Stromal cell of bone marrow (primary cell): Measurements from ENCODE around the gene SMTNL1.
"Not testable (repeated sequence)": the region's sequence is repeated elsewhere in the genome, so short reads cannot be mapped to it uniquely, and the experiment has no call there.

Source experiments
- DNase-seq: peaks from one replicate; pipeline ENCODE4 v3.0.0-alpha.2; 2012; ENCODE audit warnings: low read depth

SMTNL1 gene

DNA sequence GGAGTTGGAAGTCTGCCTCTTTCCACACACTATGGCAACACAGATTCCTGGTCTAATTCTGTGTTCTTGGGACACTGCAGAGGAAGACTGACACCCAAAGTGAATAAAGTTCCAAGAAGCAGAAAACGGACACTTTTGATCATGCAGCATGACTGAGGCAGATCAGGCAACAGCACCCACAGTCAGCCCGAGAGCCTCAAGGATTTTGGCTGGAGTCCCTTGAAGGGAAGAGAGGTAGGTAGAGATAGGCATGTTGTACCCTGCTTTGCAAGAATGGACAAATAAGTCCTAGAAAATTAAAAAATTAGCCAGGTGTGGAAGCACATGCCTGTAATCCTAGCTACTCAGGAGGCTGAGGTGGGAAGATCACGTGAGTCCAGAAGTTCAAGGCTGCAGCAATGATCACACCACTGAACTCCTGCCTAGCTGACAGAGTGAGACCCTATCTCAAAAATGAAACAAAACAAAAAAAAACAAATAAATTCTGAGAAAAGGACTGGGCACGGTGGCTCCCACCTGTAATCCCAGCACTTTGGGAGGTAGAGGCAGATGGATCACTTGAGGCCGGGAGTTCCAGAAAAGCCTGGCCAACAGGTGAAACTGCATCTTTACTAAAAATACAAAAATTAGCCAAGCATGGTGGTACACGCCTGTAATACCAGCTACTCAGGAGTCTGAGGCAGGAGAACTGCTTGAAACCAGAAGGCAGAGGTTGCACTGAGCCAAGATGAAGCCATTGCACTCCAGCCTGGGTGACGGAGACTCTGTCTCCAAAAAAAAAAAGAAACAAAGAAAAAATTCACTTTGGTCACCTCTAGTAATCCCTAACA is 28.8 kb upstream of the SMTNL1 start:
- DNase-seq = no peak

DNA sequence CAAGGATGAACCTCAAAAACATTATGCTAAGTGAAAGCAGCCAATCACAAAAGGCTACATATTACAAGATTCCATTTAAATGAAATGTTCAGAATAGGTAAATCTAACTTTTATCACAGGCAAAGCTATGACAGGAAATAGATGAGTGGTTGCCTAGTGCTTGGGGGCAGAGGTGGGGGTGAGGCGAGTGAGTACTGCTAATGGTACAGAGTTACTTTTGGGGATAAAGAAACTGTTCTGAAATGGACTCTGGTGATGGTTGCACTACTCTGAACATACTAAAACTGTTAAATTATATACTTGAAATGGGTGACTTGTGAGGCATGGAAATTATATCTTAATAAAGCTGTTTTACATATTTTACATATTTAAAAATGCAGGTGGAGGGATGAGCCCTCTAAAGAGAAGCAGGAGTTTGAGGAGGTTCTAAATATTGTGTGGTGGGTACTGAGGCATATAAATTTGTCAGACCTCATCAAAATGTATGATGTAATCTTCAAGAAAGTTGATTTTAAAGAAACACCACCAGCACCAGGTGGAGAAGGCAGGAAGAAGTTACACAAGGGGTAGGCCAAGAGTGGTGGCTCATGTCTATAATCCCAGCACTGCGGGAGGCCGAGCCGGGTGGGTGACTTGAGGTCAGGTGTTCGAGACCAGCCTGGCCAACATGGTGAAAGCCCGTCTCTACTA is 25.5 kb upstream of the SMTNL1 start:
- no peak for DNase-seq

DNA sequence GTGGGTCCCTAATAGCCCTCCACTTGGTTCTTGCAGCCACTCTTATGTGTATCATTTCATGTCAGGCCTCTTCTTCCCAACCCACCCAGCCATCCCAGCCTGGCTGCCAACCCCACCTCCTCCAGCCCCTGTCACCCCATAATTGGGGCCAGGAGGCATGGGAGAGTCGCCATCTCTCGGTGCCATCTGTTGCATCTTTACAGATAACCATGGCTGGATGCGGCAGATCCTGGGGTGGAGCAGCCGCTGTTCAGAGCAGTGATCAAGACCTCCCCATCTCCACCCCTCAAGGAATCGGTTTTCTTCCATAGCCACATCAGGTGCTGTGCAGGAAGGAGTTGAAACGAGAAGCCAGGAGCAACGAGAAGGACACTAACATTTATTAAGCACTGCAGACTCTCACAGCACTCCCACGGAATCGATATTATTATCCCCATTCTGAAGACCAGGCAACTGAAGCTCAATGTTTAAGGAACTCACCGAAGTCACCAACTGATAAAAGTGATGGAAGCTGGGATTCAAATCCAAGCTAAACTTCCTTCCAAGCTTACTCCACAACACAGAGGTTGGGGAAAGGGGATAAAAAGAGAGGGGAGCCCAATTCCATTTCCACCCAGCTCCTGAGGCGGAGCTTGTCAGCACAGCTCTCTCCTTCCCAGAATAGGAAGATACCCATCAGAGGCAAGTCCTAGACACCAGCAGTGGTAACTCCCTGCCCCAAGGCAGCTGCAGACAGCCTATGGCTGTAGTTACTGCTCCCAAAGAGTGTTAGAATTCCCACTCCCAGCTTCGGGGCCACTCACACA is 24.5 kb upstream of the SMTNL1 start:
- DNase-seq = no peak

DNA sequence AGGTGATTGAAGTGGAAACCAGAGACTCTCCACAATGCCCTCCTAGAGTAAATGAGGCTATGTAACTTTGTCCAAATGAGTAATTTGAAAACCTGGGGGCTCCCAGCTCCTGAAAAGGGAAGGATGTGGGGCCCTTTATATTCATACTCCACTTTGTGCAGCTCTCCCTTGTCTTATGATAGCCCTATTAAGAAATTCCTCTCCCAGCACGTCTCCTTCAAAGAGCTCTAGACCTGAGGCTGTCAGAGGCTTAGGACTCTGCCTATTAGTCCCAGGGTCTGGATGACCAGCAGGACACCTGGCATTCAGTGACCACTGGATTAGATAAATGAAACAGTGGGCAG is 24.0 kb upstream of the SMTNL1 start:
- no peak for DNase-seq

DNA sequence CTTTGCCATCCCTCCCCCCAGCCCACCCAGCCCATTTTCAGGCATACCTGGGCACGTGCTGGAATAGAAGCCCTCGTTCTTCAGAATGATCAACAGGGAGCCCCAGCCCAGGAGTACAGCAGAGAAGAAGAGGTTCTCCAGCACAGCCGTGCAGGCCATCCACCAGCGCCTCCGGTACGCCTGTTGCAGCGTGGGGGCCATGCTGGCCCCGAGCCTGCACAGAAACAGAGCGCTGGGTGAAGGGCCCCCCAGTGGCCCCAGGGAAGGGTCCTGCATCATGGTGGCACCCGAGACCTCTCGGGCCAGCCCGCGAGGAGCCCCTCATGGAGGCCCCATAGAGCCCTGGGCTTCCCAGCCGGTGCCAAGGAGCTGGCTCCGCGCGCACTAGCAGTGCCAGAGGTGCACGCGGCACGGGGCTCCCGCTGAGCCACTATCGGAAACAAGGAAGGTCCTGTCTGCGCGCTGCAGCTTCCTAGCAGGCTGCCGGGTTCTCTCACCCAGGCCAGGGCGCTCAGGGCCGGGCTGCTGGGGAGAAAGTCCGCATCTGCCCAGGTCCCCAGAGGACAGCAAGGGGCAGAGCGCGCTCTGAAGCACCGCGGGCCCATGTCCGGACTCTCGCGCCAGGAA is 23.4 kb upstream of the SMTNL1 start:
- DNase-seq = no peak

DNA sequence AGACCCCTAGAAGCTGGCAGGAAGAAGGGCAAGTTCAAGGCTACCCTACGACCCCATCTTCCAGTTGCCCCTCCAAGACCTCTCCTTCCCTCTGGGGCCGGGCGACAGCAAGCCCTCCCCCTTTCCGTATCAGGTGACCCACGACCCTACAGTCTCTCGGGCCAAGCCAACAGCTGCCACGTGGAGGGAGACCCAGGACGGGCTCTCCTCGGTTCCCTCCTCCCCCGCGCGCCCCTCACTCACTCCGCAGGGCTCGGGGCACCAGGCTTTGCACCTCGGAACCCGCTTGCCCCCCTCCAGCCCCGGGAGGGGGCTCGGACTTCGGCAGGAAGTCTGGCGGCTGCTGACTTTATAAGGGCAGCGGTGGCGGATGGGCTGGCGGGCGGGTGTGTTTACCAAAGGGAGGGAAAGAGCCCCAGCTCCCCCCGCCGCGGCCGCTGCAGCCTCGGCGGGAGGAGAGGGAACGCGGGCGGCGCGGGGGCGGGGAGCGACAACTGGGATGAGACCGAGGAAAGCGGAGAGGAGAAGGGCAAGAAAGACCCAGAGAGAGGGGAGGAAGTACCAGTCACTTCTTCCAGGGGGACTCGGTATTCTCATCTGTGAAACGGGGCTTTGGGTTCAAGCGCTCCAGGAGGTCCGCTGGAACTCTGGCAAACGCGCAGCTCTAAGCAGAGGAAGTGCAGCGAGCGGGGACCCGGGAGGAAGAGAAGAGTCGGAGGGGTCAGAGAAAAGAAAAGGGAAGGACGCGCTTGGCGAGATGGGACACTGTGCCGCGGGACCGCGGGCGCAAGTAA is 22.7 kb upstream of the SMTNL1 start:
- DNase-seq = no peak

DNA sequence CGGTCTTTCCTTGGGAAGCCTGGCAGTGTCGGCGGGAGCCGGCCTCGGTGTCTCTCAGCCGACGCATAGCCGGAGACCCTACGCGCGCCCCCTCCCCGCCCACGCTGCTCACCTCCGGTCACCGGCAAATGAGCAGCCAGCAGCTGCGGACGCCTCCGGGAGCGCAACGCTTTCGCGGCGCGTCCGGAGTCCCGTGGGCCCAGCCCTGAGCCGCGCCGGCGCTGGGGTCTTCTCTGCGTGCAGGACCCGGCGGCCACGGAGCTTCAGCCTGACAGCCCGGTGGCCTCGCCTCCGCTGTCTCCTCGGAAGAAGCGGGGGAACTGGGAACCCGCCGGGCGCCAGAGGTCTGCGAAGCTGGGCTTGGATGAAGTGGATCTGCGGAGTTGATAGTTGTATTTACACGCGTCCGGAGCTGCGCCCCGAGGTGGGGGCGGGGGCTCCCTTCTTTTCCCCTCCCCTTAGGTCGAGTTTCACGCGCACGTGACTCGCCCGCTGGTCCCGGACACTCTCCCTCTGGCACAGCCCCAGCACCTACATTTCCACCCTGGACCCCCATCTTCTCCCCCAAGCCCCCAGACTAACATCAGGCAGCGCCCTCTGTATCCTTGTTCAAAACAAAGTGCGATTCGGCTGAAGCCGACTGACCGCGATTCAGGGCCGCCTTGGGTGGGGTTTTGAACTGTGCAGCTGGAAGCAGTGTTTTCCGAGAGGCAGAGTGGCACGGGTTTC is 21.9 kb upstream of the SMTNL1 start, which contains the start of gene SLC43A1:
SLC43A1 (minus strand) TSS at position 371 of the 729 bp plus-strand sequence. CDS start 1,591 bp downstream, outside the sequence.
- peak; percentile 38 for DNase-seq

DNA sequence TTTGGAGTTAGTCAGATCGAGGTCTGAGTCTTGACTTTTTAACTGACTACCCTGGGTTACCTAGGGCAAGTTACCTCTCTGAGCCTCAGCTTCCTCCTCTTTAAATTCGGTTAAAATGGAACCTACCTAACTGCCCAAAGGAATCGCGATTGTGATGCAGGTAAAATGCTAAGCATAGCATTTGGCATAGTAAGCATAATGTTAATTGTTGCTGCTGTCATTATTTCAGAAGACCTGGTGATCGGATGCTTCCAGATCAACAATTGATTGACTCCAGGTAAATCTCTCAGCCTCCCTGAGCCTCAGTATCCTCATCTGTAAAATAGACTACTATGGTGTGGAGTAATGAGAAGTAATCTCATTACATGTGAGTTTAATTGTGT is 21.3 kb upstream of the SMTNL1 start:
- no peak for DNase-seq

DNA sequence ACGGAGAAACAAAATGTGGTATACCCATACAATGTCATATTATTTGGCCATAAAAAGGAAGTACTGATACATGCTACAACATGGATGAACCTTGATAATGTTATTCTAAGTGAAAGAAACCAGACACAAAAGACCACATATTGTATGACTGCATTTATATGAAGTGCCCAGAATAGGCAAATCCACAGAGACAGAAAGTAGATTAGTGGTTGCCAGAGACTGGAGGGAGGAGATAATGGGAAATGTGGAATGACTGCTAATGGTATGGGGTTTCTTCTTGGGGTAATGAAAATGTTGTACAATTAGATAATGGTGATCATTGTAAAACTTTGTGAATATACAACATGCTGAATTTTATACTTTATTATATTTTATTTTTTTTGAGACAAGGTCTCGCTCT is 16.3 kb upstream of the SMTNL1 start:
- no peak for DNase-seq

DNA sequence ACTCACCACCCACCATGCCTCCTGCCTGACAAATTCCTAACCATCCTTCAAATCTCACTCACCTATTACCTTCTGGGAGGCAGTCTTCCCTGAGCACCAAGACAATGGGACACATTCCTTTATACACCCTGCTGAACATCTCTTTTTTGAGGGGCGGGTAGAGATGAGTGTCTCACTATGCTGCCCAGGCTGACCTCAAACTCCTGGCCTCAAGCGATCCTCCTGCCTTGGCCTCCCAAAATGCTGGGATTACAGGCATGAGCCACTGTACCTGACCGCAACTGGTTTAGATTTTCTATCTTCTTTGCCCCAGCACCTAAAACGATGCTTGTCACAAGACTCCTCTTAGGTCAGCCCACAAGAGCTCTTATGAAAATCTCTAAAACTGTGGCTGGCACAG is 14.0 kb upstream of the SMTNL1 start:
- no peak for DNase-seq

DNA sequence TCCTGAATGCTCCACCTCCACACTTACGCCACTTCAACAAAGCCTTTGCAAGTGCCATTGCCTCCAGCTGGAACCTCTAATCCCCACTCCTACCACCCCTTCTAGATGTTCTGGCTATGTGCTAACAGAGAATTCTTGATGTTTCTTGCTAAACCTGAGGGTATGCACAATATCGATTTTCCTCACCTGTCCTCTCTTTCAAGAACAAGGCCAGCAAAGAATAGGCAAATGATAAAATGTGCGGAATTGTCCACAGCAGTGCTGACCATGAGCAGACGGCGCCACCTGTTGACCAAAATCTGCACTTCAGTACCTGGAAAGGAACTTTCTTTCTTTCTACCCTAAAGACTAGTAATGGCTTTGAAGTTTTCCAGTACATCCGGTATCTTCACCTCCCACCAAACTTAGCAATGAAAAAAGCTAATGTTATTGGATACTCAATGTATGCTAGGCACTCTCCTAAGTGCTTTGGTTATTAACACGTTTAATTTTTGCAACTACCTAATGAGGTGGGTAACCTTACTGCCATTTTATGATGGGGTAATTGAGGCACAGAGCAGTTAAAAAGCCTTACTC is 10.3 kb upstream of the SMTNL1 start:
- DNase-seq = peak; percentile 30

DNA sequence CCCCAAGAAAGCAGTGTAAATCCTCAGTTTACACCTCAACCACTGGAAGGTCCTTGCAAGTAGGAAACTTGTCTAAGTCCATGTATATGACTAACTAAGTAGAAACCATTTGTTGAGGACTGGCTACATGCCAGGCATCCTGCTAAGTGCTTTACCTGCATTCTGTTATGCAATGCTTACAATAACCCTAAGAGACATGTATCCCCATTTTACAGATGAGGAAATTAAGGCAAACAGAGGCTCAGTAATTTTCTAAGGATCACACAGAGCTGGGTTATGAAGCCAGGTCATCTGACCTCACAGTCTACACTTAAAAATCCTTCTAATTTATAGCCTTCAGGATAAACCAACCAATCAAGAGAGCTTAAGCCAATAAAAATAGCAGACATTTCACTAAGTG is 8.4 kb upstream of the SMTNL1 start:
- no peak for DNase-seq

DNA sequence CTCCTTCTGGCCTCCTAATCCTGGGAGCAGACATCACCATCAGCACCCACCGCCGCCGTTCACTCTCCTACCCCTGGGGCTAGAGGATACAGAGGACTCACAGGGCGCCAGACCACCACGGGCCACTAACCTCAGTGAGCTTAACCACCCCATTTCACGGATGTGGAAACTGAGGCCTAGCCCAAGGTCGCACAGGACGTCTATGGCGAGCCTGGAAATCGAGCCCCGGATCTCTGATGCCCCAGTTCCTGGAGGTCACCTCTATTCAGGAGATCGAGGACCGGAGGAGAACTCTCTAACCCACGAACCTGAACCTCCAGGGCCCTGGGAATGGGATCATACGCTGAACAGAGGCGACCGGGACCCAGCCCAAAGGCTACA is 7.2 kb upstream of the SMTNL1 start:
- DNase-seq = no peak

DNA sequence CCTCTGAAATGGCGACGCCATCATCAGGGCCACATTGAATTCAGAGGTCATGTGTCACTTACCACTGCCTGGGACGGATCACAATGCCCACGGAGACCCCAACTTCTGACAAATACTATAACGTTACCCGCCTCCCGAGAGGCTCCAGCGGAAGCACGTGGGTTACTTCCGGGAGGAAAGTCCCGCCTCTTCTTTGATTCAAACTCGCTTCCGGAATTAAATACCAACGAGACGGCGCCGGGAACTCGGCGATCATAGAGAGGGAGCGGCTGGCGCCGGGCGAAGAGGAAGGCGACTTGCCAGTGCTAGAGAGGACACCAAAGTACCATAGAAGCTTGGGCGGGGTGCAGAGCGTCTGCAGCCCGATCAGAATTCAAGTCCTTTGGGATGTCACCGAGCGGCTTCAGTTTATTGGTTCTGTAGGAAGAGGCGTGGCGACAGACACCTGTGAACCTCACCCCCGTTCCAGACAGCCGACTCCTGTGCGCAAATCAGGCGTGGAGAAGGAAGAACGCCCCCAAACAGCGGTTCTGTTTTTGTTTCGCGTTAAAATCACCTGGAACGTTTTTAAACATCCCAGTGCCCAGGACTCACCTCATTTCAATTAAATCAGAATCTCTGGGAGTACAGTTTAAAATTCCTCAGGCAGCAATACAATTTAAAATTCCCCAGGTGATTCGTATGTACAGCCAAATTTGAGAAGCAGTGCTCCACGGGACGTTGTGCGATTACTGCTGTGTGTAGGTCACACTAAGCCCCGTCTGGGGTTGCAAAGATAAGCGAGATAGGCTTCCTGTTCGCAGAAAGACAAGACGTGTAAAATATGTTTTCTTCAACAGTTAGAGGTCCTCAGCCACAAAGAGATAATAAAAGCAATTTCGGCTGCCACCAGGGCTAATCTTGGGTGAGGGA is 6.5 kb upstream of the SMTNL1 start, which contains the start of gene TIMM10:
TIMM10 (minus strand) TSS at position 159 of the 912 bp plus-strand sequence. CDS start 565 bp downstream, outside the sequence.
- peak; percentile 92 for DNase-seq

DNA sequence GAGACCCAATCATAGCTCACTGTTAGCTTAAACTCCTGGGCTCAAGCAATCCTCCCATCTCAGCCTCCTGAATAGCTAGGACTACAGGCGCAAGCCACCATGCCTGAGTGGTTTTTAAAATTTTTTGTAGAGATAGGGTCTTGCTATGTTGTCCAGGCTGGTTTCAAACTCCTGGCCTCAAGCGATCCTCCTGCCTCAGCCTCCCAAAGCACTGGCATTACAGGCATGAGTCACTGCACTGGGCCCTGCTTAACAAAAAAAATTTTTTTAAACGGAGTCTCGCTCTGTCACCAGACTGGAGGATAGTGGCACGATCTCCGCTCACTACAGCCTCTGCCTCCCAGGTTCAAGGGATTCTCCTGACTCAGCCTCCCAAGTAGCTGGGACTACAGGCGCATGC is 2.9 kb upstream of the SMTNL1 start:
- DNase-seq = not testable (repeated sequence)

DNA sequence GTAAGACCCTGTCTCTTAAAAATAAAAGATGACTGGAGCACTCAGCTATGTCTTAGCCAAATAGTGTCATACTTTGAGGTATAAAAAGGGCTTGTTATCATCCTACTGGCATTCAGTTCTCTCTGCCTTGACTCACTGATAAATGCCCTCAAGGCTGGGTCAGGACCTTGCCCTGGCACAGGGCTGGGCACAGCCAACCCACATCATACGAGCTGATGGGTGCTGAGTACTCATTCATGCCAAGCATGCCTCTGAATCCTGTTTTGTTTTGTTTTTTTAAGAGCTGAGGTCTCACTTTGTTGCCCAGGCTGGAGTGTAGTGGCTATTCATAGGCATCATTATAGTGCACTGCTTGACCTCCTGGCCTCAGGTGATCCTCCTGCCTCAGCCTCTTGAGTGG is 1.9 kb downstream of the SMTNL1 start:
- DNase-seq = no peak

DNA sequence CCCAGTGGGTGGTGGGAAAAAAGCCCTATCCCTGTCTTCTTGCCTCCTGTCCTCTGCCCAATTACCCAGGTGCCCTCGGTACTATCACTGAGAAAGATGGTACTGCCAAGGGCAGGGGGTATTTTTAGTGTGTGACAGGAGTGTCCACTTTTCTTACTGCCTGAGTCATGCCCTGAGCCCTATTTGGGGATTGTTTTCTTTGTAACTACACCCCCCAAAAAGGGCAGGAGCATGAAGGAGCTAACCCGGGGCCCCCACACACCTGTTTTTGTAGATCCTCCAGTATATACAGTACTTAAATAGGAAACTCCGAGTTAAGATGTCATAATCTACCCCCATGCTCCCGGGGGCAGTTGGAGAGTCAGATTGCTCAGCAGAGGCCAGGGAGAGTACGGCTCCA is 3.8 kb downstream of the SMTNL1 start:
- no peak for DNase-seq

DNA sequence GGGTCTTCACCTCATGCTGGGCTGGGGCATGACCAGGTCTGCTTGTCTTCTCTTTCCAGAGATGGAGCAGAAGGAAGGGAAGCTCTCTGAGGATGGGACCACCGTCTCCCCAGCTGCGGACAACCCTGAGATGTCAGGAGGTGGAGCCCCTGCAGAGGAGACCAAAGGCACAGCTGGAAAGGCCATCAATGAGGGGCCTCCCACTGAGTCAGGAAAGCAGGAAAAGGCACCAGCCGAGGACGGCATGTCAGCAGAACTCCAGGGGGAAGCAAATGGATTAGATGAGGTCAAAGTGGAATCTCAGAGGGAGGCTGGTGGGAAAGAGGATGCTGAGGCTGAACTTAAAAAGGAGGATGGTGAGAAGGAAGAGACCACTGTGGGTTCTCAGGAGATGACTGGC is 5.2 kb downstream of the SMTNL1 start:
- DNase-seq = no peak

DNA sequence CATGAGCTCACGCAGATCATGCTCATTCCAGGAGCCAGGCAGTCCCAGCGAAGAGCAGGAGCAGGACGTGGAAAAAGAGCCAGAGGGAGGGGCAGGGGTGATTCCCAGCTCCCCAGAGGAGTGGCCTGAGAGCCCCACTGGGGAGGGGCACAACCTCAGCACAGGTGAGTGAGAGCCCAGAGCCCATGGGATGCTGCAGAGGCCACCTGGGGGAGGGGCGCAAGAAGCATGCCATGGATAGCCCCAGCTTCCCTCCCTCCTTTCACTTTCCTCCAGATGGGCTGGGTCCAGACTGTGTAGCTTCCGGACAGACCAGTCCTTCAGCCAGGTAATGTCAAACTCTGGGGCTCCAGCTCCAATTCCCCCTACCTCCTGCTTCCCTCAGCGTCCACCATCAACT is 6.2 kb downstream of the SMTNL1 start:
- no peak for DNase-seq
